ENCODE measurements around the gene DLG2.
"Not testable (repeated sequence)": the region's sequence is repeated elsewhere in the genome, so short reads cannot be mapped to it uniquely, and the experiment has no call there.

Gene DLG2

DNA sequence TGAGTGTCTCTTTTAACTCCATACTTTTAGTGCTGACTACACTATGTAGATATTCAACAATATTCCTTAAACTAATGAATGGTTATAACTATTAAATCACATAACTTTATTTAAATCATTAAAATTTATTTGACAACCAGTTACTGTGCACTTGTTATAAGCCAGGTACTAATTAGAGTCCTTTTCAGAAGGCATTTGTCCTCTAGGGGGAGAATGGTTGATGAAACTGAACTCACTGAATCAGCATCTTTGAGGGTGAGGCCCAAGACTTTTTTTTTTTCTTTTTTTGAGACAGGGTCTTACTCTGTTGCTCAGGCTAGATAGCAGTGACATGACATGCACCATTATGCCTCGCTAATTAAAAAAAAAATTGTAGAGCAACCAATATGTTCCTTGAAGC lies 1825.3 kb downstream of the DLG2 start:
- no peak for DNase-seq

DNA sequence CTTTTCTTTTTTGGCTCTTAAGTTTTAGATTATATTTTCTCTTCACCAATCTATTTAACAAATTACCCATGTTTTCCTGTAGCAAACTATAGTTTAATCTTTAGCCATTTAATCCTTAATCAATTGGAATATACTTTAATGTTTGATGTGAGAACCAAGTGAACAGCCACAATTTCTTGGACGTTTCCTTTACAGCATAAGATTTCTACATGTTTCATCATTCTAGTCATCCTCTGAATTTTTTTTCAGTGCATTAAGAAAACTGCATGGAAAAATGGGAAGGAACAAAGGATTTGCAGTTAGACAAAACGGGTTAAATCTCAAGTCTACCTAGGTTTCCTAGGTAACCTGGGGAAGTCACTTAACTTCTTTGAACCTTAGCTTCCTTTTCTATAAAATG lies 1833.8 kb downstream of the DLG2 start:
- DNase-seq: no peak

DNA sequence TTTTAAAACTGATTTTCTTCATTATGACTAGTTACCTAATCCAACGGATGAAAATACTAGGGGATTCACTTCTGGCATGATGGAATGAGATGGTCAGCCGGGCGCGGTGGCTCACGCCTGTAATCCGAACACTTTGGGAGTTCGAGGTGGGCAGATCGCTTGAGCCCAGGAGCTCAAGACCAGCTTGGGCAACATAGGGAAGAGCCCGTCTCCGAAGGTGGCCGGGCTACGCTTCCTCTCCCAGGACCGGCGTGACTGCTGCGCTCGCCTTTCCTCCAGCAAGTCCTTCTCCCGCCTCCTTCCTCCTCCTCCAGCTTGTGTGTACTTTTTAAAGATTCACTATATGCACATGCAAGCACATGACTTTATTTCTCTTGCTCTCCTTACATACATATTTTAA lies 1835.6 kb downstream of the DLG2 start:
- no peak for DNase-seq

DNA sequence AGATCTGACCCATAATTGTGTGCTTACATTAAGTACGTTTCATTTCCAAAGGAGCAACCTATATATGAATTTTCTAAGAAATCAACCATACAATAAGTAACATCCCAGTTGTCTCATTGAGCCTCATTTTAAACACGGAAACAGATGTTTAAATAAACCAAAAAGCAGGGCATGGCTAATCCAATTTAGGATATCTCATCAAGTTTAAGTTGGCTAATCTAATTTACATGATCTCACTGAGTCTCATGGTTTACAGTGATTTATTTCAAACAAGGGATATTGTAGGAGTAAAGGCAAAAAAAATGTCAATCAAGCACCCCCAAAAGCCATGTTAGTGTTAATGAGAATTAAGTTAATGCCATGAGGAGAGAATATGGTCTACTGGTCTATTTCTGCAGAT lies 1841.2 kb downstream of the DLG2 start:
- no peak for DNase-seq

GRCh38 chr11:83784419-83784818 lies 1842.7 kb downstream of the DLG2 start:
- no peak for DNase-seq

- no peak for DNase-seq
These were observed 1844.8 kb downstream of the DLG2 start for GRCh38 chr11:83782329-83782728.

- no peak for DNase-seq
These were observed 1847.3 kb downstream of the DLG2 start for GRCh38 chr11:83779876-83780275.

DNA sequence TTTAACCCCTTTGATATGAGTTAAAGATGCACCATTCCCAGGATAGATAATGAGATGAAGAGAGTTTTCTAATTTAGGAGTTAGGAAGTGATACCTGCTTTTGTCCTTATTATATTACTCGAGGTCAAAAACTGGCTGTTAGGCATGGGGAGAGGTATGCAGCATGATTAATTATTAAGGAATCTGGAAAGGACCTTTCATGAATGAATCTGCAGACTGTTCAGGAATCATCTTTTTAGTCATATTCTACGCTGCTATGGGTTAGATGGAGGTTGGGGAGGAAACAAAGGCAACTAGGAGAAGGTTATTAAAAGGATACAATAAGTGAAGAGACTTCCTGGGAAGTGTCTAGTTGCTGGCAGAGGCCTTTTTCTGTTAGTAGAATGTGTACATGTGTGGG lies 1848.5 kb downstream of the DLG2 start:
- no peak for DNase-seq

DNA sequence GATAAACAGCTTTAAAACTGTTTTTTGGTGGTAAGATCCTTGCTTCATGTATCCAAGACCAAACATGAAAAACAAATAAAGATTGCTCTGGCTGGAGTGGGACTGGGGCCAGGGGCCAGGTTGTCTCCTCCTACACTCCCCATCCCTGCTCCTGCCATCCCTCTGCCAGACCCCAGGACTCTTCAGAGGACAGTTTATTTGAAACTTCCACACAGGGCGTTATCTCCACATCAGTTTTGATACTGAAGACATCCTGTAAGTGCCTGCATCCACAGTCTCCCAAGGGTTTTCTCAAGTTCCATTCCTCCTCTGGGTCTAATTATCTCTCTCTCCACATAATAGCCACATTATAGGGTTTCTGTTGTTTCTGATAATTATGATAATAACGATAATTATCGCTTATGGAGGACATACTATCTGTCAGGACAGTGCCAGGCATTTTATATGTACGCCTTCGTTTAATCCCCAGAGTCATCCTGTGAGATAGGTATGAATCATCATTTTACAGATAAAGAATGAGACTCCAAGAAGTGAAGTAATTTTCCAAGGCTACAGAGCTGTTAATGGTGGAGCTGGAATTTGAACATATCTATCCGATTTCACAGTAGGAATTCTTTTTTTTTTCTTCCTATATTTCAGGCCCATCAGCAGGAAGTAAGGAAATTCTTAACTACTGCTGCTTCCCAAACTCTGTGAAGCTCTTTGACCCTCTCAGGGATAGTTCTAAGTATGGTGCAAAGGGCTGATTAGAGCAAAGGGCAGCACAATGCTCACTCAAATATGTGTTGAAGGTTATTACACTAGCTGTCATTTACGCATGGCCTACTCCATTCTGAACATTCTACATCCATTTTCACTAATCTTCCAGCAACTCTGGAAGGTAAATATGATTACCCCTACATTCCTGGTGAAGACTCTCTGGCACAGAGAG lies 1852.9 kb downstream of the DLG2 start:
- DNase-seq: no peak

DNA sequence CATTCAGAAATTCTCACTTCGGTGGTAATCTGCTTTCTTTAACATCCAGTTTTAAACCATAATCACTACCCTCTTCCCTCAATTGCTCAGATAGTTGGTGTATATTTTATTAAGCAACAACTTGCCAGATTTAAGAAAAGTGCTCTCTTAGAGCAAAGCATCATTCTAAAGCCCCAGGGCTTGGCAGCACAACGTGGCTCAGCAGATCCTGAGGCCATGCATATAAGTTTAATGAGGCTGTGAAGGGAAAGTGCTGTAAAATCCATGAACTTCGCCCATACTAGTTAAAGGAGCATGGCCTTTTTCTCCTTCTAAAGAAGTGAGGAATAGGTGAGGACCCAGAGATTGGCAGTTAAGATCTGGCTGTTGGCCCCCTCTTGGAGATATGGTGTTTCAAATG lies 1858.7 kb downstream of the DLG2 start:
- DNase-seq: no peak

- no peak for DNase-seq
These were observed 1860.2 kb downstream of the DLG2 start for GRCh38 chr11:83766932-83767331.

GRCh38 chr11:83764643-83765042 lies 1862.5 kb downstream of the DLG2 start:
- DNase-seq: no peak

DNA sequence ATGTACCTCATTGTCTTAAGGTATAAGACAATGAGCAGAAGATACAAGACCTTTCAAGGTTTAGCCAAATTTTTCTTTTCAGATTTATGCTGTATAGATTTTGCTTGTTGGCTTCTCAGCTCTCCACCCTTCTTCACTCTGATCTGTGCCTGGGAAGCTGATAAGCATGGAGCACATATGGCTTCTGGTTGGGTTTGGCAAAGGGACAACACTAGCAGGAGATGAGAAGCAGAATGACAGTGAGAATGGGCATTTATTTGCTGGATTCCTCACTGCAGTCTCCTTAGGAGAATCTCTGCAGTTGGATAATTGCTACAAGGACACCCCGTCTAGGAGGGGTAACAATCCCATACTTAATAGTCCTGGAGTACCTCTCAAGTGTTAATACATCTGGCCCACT lies 1866.2 kb downstream of the DLG2 start:
- no peak for DNase-seq

- no peak for DNase-seq
These were observed 1868.0 kb downstream of the DLG2 start for GRCh38 chr11:83759148-83759547.

DNA sequence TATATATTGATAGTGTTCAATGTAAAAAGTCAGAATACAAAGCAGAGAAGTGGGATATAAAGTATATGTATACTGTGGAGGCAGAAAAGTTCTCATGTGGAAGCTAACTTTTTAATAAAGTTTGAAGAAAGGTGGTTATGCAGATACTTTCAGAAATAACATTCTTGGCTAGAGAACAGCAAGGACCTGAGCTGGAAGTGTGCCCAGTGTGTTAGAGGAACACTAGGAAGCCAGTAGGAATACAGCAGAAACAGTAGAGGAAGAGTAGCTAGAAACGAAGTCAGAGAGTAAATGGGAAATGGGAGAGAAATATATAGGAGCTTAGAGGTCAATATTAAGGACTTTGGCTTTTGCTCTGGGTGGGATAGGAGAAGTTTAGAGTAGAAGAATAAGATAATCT lies 1876.1 kb downstream of the DLG2 start:
- DNase-seq: no peak

- no peak for DNase-seq
These were observed 1880.1 kb downstream of the DLG2 start for GRCh38 chr11:83746921-83747585.

- DNase-seq: no peak
These were observed 1882.4 kb downstream of the DLG2 start for GRCh38 chr11:83744620-83745192.

DNA sequence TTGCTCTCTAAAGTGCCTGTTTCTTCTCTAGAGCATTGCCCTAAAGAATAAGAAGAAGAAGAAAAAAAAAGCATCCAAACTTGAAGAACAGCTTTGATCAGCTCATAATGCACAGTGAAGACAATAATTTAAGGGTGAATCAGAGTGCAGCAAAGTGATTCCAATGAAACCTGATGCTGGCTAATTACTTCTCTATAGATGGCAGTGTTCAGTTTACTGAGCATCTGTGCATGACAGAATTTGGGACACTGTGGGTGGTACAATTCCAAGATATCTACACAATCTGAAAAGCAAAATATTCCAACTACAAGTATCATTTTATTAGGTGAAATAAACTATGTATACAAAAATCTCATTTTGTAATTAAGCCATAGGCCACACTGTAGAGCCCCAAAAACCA lies 1890.5 kb downstream of the DLG2 start:
- no peak for DNase-seq

DNA sequence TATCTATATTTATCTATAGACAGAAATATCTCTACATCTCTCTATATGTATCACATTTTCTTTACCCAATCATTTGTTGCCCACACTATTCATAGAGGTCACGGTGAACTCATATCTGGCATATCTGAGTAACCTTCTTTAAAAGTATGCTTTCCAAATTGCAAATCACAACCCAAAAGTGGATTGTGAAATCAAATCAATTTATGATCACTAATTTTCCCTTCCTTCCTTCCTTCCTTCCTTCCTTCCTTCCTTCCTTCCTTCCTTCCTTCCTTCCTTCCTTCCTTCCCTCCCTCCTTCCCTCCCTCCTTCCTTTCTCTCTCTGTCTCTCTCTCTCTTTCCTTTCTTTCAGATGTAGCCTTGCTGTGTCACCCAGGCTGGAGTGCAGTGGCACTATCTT lies 1893.0 kb downstream of the DLG2 start:
- DNase-seq: no peak

DNA sequence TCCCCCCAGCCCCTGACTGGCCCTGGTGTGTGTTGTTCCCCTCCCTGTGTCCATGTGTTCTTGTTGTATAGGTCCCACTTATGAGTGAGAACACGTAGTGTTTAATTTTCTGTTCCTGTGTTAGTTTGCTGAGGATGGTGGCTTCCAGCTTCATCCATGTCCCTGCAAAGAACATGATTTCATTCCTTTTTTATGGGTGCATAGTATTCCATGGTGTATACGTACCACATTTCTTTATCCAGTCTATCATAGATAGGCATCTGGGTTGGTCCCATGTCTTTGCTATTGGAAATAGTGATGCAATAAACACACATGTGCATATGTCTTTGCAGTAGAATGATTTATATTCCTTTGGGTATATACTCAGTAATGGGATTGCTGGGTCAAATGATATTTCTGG lies 1895.9 kb downstream of the DLG2 start:
- not testable (repeated sequence) for DNase-seq

DNA sequence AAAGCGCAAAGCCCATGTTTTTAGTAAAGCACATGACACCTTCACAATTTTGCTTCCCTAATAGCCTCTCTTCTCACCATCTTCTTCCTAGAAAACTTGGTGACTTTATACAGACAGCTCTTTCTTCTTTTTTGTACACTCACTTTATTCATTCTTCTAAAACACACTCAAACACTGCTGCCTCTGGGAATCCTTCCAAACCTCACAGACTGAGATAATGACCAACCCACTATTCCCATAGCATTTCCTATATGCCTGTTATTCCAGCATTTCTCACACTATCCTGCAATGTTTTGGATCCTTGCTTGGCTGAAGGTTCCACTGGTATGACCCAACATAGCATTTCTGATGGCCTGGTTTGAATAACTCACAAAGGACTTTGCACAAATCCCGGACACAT lies 1898.9 kb downstream of the DLG2 start:
- DNase-seq: no peak

DNA sequence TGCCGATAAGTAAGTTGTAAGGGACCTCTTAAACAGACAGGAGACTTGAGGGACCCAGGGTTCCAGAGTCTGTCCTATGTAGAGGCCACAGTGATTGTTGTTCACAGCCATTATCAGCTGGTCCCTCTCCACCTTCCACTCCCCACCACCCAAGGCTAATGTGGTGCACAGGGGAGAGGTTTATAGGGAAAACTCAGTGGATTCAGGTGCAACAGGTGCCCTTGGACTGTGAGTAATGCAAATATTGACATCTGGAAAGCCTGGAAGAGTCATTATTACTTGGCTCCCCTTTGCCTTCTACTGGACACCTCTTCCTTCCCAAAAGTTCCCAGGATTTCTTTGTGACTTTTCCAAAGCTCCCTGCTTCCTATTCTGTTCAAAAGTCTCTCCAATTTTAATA lies 1899.9 kb downstream of the DLG2 start:
- DNase-seq: no peak

- no peak for DNase-seq
These were observed 1900.8 kb downstream of the DLG2 start for GRCh38 chr11:83726316-83726715.

- DNase-seq: no peak
These were observed 1901.4 kb downstream of the DLG2 start for GRCh38 chr11:83725728-83726127.

Measured in stimulated activated CD4-positive, alpha-beta T cell treated with anti-CD3 and anti-CD28 coated beads, Interleukin-4, amount 100 ng/mL, for 1 hour (primary cell).